ENCODE data around the gene CD300LB. TPM values are rescaled to one million over a fixed set of nuclear protein-coding genes. Genes with fewer than 3 reads are reported as not detected.

The CD300LB gene
- total and polyA plus RNA-seq, 3 donors from 2014 or later: 0.30 to 0.99 (median 0.71) TPM

- H3K36me3 ChIP-seq (ENCODE audit: low read depth, missing control alignments): no peaks in the 10 kb centered on the region
- DNase-seq: no peak
- no peaks in the 10 kb centered on the region for H3K27me3 ChIP-seq
- intact Hi-C loops (cut with DNase I; ENCODE audit: low total_unique reads): no loop called here
- no peaks in the 10 kb centered on the region for H3K4me1 ChIP-seq
- WGBS, 2 donors: 81% methylated on average over 11 of the region's 11 CpGs
- TF ChIP-seq POLR2A (IDR thresholded peaks at IDR 0.05) (no peak), CTCF (IDR thresholded peaks at IDR 0.05) (no peak)
- no peak overlapping the region for H3K27ac ChIP-seq
- H3K9me3 ChIP-seq: no peaks in the 10 kb centered on the region
- no peak overlapping the region for H3K4me3 ChIP-seq
Measured at GRCh38 chr17:74524653-74525464, 6.4 kb downstream of the CD300LB start.

- Histone ChIP-seq H3K36me3 (ENCODE audit: low read depth, missing control alignments) (no peaks in the 10 kb centered on the region), H3K27ac (no peak overlapping the region), H3K27me3 (no peaks in the 10 kb centered on the region), H3K4me3 (no peak overlapping the region), H3K4me1 (no peaks in the 10 kb centered on the region), H3K9me3 (no peaks in the 10 kb centered on the region)
- DNase-seq: no peak
- TF ChIP-seq POLR2A (IDR thresholded peaks at IDR 0.05) (no peak), CTCF (IDR thresholded peaks at IDR 0.05) (no peak)
- intact Hi-C loops (cut with DNase I; ENCODE audit: low total_unique reads): no loop called here
- WGBS, 2 donors: 87 to 93% methylated on average over 1 to 3 of the region's 3 CpGs
Measured at GRCh38 chr17:74523308-74523707, 8.0 kb downstream of the CD300LB start.

GRCh38 chr17:74522381-74523105, 8.7 kb downstream of the CD300LB start:
- intact Hi-C loops (cut with DNase I; ENCODE audit: low total_unique reads): no loop called here
- TF ChIP-seq POLR2A (IDR thresholded peaks at IDR 0.05) (no peak), CTCF (IDR thresholded peaks at IDR 0.05) (no peak)
- H3K9me3 ChIP-seq: no peaks in the 10 kb centered on the region
- WGBS, 2 donors: 79 to 90% methylated on average over 10 of the region's 10 CpGs
- H3K4me3 ChIP-seq: no peak overlapping the region
- H3K4me1 ChIP-seq: no peaks in the 10 kb centered on the region
- H3K27me3 ChIP-seq: no peaks in the 10 kb centered on the region
- no peak for DNase-seq
- H3K27ac ChIP-seq: no peak overlapping the region
- H3K36me3 ChIP-seq (ENCODE audit: low read depth, missing control alignments): no peaks in the 10 kb centered on the region

GRCh38 chr17:74521701-74522201, 9.5 kb downstream of the CD300LB start:
- no peaks in the 10 kb centered on the region for H3K36me3 ChIP-seq (ENCODE audit: low read depth, missing control alignments)
- intact Hi-C loops (cut with DNase I; ENCODE audit: low total_unique reads): no loop called here
- no peak overlapping the region for H3K27ac ChIP-seq
- H3K27me3 ChIP-seq: no peaks in the 10 kb centered on the region
- no peaks in the 10 kb centered on the region for H3K4me1 ChIP-seq
- H3K4me3 ChIP-seq: no peak overlapping the region
- TF ChIP-seq POLR2A (IDR thresholded peaks at IDR 0.05) (no peak), CTCF (IDR thresholded peaks at IDR 0.05) (no peak)
- no peak for DNase-seq
- H3K9me3 ChIP-seq: no peaks in the 10 kb centered on the region
- WGBS, 2 donors: 82 to 86% methylated on average over 8 to 9 of the region's 9 CpGs

Measured in testis (tissue), 3 donors.